Cardiac muscle cell (in vitro differentiated cells and primary cell): ENCODE results near the gene SKI. TPM values are rescaled to one million over a fixed set of nuclear protein-coding genes. Genes with fewer than 3 reads are reported as not detected.

ENCODE experiments used
- DNase-seq, 2 donors: peaks; one replicate each; pipeline versions ENCODE4 v3.0.0 to v3.0.0-alpha.2; 2010 to 2017; ENCODE audit warnings: low read depth in 1 of 2, low spot score in 1 of 2
- H3K27ac ChIP-seq: fragments of 200-600 bp; sonication (generic); 2 replicates; pipeline ENCODE4 v1.5.1; 2016
- H3K27me3 ChIP-seq: fragments of 200-600 bp; sonication (generic); 2 replicates; pipeline ENCODE4 v1.6.0; 2016; ENCODE audit warnings: control low read depth
- H3K36me3 ChIP-seq: fragments of 200-600 bp; sonication (generic); 2 replicates; pipeline ENCODE4 v1.5.1; 2016; ENCODE audit warnings: control low read depth
- H3K4me1 ChIP-seq: fragments of 200-600 bp; sonication (generic); 2 replicates; pipeline ENCODE4 v1.8.1; 2017; ENCODE audit warnings: low read depth, mild to moderate bottlenecking, mixed run types
- H3K4me3 ChIP-seq: fragments of 200-600 bp; sonication (generic); 2 replicates; pipeline ENCODE4 v1.5.1; 2016; ENCODE audit warnings: mild to moderate bottlenecking
- H3K9me3 ChIP-seq: fragments of 200-600 bp; sonication (generic); 2 replicates; pipeline ENCODE4 v1.5.1; 2017; ENCODE audit warnings: low read depth, mild to moderate bottlenecking, control low read depth
- CTCF ChIP-seq: IDR thresholded peaks from 2 replicates; pipeline ENCODE4 v1.5.1; 2012; ENCODE audit warnings: low read depth, mild to moderate bottlenecking, low read length
- polyA plus RNA-seq: library from polyadenylated mRNA; unstranded; fragments of >200 nt; fragmentation: Nextera tagmentation; extraction: Ambion mirVana; gene quantifications from 2 replicates; pipeline ENCODE4 v1.2.1, GENCODE V29; 2016
- total RNA-seq: library from RNA; depleted of rRNA; stranded (reverse); fragments of >200 nt; gene quantifications from 2 replicates; pipeline ENCODE4 v1.2.3, GENCODE V29; 2016

The SKI gene
- total and polyA plus RNA-seq, 2 experiments from 2014 or later = 2.7 to 31.9 TPM

DNA sequence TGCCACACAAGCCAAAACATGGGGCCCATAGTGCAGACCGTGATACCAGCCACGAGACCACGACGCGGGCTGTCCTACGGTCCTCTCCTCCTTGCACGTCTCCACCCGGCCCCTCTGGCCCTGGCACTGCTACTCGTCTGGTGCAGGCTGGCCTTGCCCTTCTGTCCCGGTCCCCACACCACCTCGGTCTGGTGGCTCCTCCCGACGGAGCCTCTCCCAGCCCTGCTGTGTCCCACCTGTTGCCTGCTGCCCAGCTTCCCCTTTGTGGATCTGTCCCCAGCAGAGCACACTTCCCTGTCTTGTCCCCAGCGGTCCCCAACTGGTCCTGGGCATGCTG, 112.8 kb downstream of the SKI start:
- DNase-seq = no peak
- Histone ChIP-seq H3K4me1 (no peaks in the 10 kb centered on the region), H3K27me3 (no peaks in the 10 kb centered on the region), H3K4me3 (no peak overlapping the region), H3K9me3 (no peaks in the 10 kb centered on the region), H3K27ac (no peak overlapping the region), H3K36me3 (no peaks in the 10 kb centered on the region)
- no peak for TF ChIP-seq CTCF

GRCh38 chr1:2341706-2342383, 113.7 kb downstream of the SKI start:
- no peak for DNase-seq
- Histone ChIP-seq H3K4me3 (no peak overlapping the region), H3K36me3 (no peaks in the 10 kb centered on the region), H3K4me1 (no peaks in the 10 kb centered on the region), H3K9me3 (no peaks in the 10 kb centered on the region), H3K27me3 (no peaks in the 10 kb centered on the region), H3K27ac (no peak overlapping the region)
- no peak for TF ChIP-seq CTCF

- no peak for DNase-seq
- Histone ChIP-seq H3K27me3 (no peaks in the 10 kb centered on the region), H3K4me1 (no peaks in the 10 kb centered on the region), H3K9me3 (no peaks in the 10 kb centered on the region), H3K36me3 (no peaks in the 10 kb centered on the region), H3K4me3 (no peak overlapping the region), H3K27ac (no peak overlapping the region)
- no peak for TF ChIP-seq CTCF
Measured at GRCh38 chr1:2342384-2343022, 114.4 kb downstream of the SKI start.

- DNase-seq = no peak
- Histone ChIP-seq H3K36me3 (no peaks in the 10 kb centered on the region), H3K27ac (no peak overlapping the region), H3K9me3 (no peaks in the 10 kb centered on the region), H3K4me1 (no peaks in the 10 kb centered on the region), H3K4me3 (no peak overlapping the region), H3K27me3 (no peaks in the 10 kb centered on the region)
- TF ChIP-seq CTCF = no peak
Measured at GRCh38 chr1:2343023-2343935, 115.2 kb downstream of the SKI start.

DNA sequence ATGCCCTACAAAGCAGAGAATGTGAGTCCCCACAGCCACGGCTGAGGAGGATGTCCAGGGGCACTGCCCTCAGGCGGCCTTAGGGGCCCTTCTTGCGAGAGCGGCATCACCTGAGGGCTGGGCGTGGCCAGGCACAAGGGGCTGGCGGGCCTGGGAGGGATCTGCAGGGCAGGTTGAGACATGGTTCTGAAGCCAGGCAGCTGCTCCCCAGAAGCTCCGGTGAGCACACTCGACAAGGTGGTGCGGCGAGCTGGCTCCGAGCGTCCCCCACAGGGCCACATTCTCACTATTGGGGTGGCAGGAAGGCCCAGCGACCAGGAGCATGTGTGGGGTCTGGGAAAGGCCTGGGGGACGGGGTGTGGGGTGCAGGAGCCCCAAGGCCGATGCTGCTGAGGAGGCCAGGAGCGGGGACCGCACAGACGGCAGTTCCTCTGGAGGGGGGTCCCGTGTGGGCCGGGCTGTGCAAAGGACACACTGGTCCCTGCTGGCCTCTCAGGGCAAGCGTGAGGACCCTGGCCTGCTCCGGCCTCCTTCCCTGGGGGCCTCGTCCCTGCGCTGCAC, 116.1 kb downstream of the SKI start:
- Histone ChIP-seq H3K27me3 (no peaks in the 10 kb centered on the region), H3K27ac (no peak overlapping the region), H3K4me3 (no peak overlapping the region), H3K36me3 (no peaks in the 10 kb centered on the region), H3K4me1 (no peaks in the 10 kb centered on the region), H3K9me3 (no peaks in the 10 kb centered on the region)
- no peak for DNase-seq
- TF ChIP-seq CTCF = no peak
